ENCODE measurements around the gene LAMA3.
"Not testable (repeated sequence)": the region's sequence is repeated elsewhere in the genome, so short reads cannot be mapped to it uniquely, and the experiment has no call there.

LAMA3 gene

DNA sequence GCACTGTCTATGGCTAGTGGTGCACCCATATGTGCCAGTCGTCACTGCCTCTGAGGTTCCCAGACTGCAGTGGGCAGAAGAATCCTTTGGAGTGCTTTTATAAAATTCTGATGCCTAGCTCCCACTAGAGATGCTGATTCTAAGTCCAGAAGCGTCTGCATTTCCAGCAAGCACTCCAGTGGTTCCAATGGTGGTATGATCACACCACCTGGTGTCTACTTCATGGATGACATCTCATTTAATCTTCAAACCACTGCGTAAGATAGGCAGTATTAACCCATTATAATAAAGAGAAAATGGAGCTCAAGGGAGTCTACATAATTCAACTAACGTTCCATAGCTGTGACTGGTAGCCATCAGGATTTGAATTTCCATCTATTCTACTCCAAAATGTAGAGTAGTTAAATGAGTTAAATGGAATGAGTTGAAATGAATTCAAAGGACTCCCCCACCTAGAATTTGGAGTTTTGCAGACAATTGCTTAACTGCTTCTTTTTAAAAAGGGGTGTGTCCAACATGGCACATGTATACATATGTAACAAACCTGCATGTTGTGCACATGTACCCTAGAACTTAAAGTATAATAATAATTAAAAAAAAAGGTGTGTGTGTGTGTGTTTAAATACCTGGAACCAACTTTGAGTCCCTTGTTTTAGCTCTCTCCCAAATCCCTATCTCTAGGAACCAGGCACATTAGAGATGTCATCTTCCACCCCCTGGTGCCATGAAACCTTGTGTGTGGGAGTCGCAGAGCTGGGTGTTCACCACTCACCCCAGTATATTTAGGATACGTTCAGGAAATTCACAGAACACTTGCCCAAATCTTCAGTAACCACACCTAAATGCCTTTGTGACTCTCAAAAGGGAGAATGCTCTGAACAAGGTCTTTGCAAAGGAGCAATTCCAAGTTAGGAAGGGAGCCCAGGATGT is 14.1 kb downstream of the LAMA3 start:
- no peak for DNase-seq (ENCODE audit: low read depth in 3 of 3)

DNA sequence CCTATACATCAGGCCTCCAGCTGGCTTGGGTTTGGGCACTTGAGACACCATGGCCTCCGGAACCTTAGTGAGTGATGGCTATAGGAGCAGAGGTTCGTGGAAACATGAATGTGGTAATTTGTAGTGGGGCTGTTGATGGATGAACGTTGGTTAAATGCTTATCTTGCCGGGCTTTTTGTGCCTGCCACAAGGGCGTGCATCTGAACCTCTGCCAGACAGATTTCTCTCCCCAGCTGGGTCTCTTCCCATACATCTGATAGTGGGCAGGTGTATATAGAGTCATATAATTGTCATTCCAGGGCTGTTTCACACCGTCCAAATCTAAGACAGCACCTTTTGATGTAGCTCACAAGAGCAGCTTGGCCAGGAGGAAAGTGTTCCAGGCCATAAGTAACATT is 14.7 kb downstream of the LAMA3 start:
- DNase-seq (ENCODE audit: low read depth in 3 of 3) = no peak

GRCh38 chr18:23704806-23705205 is 15.6 kb downstream of the LAMA3 start:
- DNase-seq (ENCODE audit: low read depth in 3 of 3) = no peak

GRCh38 chr18:23706971-23707640 is 17.9 kb downstream of the LAMA3 start:
- DNase-seq (ENCODE audit: low read depth in 3 of 3) = no peak

GRCh38 chr18:23710068-23710527 is 20.8 kb downstream of the LAMA3 start:
- no peak for DNase-seq (ENCODE audit: low read depth in 3 of 3)

DNA sequence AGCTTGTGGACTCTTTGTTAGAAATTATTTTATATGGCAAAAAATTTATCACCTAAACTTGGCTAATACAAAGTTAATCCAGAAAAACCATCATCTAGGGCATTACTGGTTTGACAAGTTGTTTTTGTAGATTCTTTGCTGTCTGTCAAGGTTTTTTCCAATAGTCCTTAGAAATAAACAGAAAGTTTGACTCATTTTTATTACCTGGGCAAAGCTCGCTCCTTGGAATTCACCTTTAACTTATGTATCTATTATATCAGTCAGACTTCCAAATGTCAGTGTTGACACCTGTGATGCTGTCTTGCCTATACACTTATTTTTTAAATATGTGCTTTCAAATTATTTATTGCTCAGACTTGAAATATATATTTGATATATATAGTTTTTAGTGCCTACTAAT is 21.7 kb downstream of the LAMA3 start:
- DNase-seq (ENCODE audit: low read depth in 3 of 3) = no peak

DNA sequence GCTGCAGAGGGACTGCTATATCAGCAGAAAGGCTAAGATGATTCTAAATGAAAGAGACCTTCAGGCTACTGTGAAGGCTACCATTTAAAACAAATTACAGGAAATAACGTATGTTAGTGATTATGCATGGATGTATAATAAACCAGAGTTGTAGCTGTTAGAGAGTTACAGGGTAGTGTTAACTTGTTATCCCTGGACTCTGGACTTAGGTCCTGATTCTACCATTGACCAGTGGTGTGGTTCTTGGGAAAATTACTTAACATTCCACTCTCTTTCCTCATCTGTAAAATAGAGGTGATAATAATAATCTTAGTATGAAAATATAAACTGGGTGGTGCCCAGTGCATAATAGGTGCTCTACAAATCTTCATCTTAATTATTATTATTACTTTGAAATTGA is 22.2 kb downstream of the LAMA3 start:
- no peak for DNase-seq (ENCODE audit: low read depth in 3 of 3)

DNA sequence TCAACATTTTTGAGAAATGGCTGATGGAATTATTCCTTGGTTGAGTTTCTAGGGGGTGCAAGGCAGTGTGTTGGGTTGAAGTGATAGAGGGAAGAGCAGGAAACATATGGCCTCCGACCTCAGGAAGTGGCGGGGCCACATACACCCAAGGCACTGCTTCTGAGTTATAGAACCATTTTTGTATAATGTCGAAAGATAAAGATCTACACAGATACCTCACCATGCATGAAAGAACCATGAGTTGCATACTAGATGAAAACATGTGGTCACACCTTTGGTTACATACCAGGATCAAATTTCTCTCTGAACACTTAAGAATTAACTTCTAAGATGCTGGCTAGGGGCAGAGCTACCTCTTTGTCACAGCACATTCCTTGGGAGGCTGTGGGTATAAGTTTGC is 23.2 kb downstream of the LAMA3 start:
- DNase-seq (ENCODE audit: low read depth in 3 of 3) = no peak

- no peak for DNase-seq (ENCODE audit: low read depth in 3 of 3)
Observed at GRCh38 chr18:23714576-23714975, 25.3 kb downstream of the LAMA3 start.

DNA sequence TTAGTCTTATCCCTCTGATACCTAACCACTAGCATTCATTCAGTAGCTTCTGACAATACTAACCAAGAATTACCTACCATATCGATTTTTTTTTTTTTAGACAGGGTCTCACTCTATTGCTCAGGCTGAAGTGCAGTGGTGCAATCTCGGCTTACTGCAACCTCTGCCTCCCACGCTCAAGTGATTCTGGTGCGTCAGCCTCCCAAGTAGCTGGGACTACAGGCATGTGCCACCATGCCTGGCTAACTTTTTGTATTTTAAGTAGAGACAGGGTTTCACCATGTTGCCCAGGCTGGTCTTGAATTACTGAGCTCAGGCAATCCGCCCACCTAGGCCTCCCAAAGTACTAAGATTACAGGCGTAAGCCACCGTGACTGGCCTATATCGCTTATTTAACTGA is 26.8 kb downstream of the LAMA3 start:
- not testable (repeated sequence) for DNase-seq (ENCODE audit: low read depth in 3 of 3)

- DNase-seq (ENCODE audit: low read depth in 3 of 3) = no peak
Observed at GRCh38 chr18:23716516-23716915, 27.3 kb downstream of the LAMA3 start.

DNA sequence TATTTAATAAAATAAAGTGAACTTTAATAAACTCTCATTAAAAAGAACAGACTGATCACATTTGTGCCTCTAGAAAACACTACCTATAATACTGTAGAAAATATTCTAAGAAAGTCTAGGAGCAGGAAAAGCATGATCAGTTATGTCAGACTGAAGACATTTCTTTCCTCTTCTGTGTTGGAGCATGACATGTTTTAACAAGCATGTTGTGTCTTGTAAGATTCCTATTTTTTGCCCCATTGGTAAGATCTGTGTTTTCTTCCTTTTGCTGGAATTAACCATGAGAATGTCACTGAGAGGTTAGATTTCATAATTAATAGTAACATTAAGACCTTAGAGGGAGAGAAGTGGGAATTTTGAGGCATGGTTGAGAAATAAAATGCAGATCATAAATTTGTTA is 27.7 kb downstream of the LAMA3 start:
- DNase-seq (ENCODE audit: low read depth in 3 of 3) = no peak

- no peak for DNase-seq (ENCODE audit: low read depth in 3 of 3)
Observed at GRCh38 chr18:23718243-23718720, 29.0 kb downstream of the LAMA3 start.

DNA sequence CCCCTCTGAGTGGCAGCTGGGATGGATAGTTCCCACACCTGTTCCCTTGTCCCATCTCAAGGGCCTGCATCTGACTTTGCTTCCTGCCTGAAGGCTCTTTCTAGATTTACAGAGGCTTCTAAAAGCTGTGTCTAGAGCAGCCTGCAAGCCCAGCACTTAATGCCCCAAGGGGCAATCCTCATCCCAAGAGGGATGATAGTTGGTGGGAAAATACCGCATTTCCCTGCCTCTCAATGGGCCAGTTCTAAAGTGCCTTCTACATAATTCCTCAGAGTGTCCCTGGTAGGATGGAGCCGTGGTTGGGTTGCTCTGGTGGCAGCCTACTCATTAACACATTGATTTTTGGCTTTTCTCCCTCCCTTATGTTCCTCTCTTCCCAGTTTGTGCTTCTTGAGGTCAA is 29.5 kb downstream of the LAMA3 start:
- no peak for DNase-seq (ENCODE audit: low read depth in 3 of 3)

DNA sequence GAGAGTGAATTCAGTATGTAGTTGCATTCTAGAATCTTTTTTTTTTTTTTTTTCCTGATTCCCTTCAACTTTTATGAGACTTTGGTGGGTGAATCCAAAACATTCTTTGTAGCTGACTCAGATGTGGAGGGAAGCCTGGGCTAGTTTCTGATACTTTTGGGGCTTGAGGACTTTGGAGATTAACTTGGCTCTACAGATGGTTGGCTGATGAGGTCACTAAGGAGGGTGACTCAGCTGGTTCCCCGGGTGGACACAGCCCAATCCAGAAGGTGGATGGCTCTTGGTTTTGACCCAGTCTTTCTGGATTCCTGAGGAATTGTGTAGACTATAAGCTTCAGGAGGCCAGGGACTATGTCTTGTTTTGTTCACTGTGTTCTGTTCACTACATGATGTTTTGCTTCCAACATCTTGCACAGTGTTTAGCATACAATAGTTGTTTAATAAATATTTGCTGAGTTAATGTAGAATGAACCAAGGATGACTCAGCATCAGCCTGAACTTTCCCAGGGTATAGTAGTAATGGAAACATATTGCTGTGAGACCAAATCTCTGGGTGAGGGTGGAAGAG is 30.5 kb downstream of the LAMA3 start:
- DNase-seq (ENCODE audit: low read depth in 3 of 3) = no peak

- no peak for DNase-seq (ENCODE audit: low read depth in 3 of 3)
Observed at GRCh38 chr18:23721696-23722480, 32.6 kb downstream of the LAMA3 start.

DNA sequence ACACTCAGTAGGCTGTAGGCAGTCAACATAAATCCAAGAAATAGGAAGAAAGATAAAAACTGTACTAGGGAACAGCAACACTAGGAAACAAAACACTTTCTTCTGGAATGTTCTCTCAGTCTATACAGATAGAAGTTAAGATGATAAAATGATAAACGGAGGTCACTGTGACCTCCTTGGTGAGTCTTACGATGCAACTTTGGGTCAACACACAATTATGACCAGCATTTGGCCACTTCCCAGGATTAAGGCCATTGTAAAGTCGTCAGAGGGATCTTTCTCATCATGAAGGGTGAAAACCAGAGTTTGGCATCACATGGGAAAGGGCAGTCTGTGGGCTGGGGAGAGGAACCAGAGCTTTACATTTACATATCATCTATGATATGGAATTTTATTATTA is 33.4 kb downstream of the LAMA3 start:
- no peak for DNase-seq (ENCODE audit: low read depth in 3 of 3)

DNA sequence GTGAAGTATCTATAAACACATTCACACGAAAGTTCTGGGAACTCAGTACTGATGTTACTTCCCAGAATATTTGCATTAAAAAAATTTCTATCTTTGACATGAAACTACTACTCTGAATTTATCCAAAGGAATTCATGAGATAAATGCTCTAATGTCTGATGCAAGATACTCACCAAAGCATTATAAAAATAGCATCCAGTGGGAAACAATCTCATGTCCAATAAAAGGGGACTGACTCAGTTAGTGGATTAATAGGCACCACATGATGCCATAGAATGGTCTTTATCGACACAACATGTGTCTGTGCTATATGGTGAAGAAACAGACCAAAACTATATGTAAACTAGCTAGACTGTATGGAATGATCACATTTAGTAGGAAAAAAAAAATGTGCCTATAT is 33.9 kb downstream of the LAMA3 start:
- no peak for DNase-seq (ENCODE audit: low read depth in 3 of 3)

DNA sequence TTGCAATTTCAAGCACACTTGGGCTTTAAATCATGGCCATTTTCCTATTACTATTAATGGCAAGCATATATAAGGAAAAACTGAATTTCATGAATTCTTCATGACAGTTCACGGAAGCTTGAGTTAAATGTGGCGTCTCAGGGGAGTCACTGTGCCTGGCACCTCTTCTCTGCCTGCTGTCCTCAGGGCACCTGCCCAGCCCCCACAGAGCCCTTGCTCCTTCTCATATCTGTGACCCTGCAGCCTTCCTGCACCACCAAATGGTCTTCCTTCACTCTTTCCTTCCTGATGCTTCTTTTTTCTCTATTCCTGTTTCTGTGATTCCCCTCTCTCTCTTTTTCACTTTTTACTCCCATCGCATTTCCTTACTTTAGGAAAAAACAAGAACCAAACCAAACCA is 35.4 kb downstream of the LAMA3 start:
- DNase-seq (ENCODE audit: low read depth in 3 of 3) = no peak

- no peak for DNase-seq (ENCODE audit: low read depth in 3 of 3)
Observed at GRCh38 chr18:23725351-23725750, 36.1 kb downstream of the LAMA3 start.

- no peak for DNase-seq (ENCODE audit: low read depth in 3 of 3)
Observed at GRCh38 chr18:23725827-23726661, 36.8 kb downstream of the LAMA3 start.

All from stimulated activated CD4-positive, alpha-beta T cell treated with anti-CD3 and anti-CD28 coated beads, TNF-alpha, amount 100 ng/mL, for 48 hours (primary cell).